ENCODE results near the gene SLC16A13.
"Not testable (repeated sequence)": the region's sequence is repeated elsewhere in the genome, so short reads cannot be mapped to it uniquely, and the experiment has no call there.

Gene SLC16A13

GRCh38 chr17:7063518-7064094 lies 27.8 kb downstream of the SLC16A13 start:
- no peak for DNase-seq (ENCODE audit: low read depth in 2 of 2)

- no peak for DNase-seq (ENCODE audit: low read depth in 2 of 2)
Measured at GRCh38 chr17:7064261-7064660, 28.4 kb downstream of the SLC16A13 start.

- DNase-seq (ENCODE audit: low read depth in 2 of 2) = no peak
Measured at GRCh38 chr17:7067198-7067597, 31.4 kb downstream of the SLC16A13 start.

- no peak for DNase-seq (ENCODE audit: low read depth in 2 of 2)
Measured at GRCh38 chr17:7068268-7068667, 32.5 kb downstream of the SLC16A13 start.

- DNase-seq (ENCODE audit: low read depth in 2 of 2) = no peak
Measured at GRCh38 chr17:7070712-7071111, 34.9 kb downstream of the SLC16A13 start.

GRCh38 chr17:7072406-7072805 lies 36.6 kb downstream of the SLC16A13 start:
- no peak for DNase-seq (ENCODE audit: low read depth in 2 of 2)

- DNase-seq (ENCODE audit: low read depth in 2 of 2) = no peak
Measured at GRCh38 chr17:7074931-7075330, 39.1 kb downstream of the SLC16A13 start.

GRCh38 chr17:7077911-7078546 lies 42.2 kb downstream of the SLC16A13 start:
- no peak for DNase-seq (ENCODE audit: low read depth in 2 of 2)

GRCh38 chr17:7078711-7079110 lies 42.9 kb downstream of the SLC16A13 start:
- DNase-seq (ENCODE audit: low read depth in 2 of 2) = no peak

- no peak for DNase-seq (ENCODE audit: low read depth in 2 of 2)
Measured at GRCh38 chr17:7079581-7080455, 44.0 kb downstream of the SLC16A13 start, which contains the start of gene CLEC10A. Gene CLEC10A, minus strand, starts transcription at chr17:7080251. Its CDS starts 1,439 bp downstream, at chr17:7078812.

- no peak for DNase-seq (ENCODE audit: low read depth in 2 of 2)
Measured at GRCh38 chr17:7080456-7081041, 44.7 kb downstream of the SLC16A13 start.

- DNase-seq (ENCODE audit: low read depth in 2 of 2) = no peak
Measured at GRCh38 chr17:7081341-7082062, 45.7 kb downstream of the SLC16A13 start.

- DNase-seq (ENCODE audit: low read depth in 2 of 2) = no peak
Measured at GRCh38 chr17:7083592-7083991, 47.8 kb downstream of the SLC16A13 start.

- DNase-seq (ENCODE audit: low read depth in 2 of 2) = no peak
Measured at GRCh38 chr17:7084088-7084487, 48.3 kb downstream of the SLC16A13 start.

GRCh38 chr17:7088442-7088841 lies 52.6 kb downstream of the SLC16A13 start:
- DNase-seq (ENCODE audit: low read depth in 2 of 2) = not testable (repeated sequence)

GRCh38 chr17:7089570-7089969 lies 53.8 kb downstream of the SLC16A13 start:
- not testable (repeated sequence) for DNase-seq (ENCODE audit: low read depth in 2 of 2)

All from stimulated activated CD4-positive, alpha-beta T cell treated with anti-CD3 and anti-CD28 coated beads, Interleukin-1b, Interleukin-23, amount 100 ng/mL, for 1 hour (primary cell).